Stimulated activated CD4-positive, alpha-beta T cell treated with anti-CD3 and anti-CD28 coated beads, Interleukin-1b, Interleukin-23, amount 100 ng/mL, for 24 hours (primary cell): Measurements from ENCODE around the gene CH25H.
"Not testable (repeated sequence)": the region's sequence is repeated elsewhere in the genome, so short reads cannot be mapped to it uniquely, and the experiment has no call there.

ENCODE experiments used
- DNase-seq, 4 experiments: peaks; one replicate each; pipeline ENCODE4 v3.0.0-alpha.2; 2020; ENCODE audit warnings: low read depth in 4 of 4, low spot score in 1 of 4

Gene CH25H

DNA sequence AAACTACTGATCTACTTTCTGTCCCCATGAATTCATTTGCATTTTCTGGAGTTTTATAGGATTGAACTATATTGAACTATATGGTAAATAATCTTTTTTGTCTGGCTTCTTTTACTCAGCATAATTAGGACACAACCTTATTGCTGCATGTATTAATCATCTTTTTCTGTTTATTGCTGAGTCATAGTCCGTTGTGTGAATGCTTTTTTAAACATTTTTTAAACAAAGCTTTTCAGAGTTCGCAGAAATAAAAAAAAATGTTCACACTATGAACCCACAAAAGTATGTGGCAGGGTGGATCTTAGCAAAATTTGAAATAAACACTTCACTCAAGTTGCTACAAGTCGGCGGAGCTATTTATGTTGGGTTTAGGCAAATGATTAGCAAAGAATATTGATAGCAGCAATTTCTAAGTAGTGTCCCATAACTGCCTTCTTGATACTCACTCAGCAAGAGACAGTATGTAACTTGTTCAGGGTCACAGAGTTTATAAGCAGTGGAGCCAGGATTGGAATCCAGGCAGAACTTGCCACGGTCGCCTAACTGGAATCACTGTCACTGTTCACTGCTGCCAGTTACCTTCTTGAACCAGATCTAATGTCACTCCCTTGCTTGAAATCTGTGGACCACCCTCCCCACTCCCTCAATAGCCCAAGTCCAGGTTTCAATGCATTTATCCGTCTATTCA lies 5.6 kb downstream of the CH25H start:
- no peak for DNase-seq

DNA sequence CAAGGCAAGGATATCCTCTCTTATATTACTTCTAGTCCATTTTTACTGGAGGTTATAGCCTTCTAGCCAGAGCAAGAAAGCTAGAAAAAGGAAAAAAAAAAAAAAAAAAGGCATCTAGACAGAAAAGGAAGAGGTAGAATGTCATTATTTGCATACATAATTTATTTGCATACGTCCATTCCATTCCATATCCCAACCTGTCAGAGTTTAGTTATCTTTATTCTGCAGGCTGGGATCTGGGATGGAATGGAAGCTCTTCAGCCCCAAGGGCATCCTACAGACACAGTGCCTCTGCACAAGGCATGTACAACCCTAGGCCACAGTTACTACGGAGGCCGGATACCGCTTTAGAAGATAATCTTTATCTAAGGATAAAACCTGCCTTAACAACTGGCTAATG lies 9.6 kb downstream of the CH25H start:
- no peak for DNase-seq

DNA sequence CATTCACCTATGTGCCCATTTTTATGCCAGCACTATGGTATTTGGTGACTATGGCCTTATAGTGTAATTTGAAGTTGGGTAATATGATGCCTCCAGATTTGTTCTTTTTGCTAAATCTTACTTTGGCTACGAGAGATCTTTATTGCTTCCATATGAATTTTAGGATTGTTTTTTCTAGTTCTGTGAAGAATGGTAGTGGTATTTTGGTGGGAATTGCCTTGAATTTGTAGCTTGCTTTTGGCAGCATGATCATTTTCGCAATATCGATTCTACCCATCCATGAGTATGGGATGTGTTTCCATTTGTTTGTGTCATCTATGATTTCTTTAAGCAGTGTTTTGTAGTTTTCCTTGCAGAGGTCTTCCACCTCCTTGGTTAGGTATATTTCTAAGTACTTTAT lies 15.8 kb downstream of the CH25H start:
- DNase-seq, result not testable (repeated sequence)

DNA sequence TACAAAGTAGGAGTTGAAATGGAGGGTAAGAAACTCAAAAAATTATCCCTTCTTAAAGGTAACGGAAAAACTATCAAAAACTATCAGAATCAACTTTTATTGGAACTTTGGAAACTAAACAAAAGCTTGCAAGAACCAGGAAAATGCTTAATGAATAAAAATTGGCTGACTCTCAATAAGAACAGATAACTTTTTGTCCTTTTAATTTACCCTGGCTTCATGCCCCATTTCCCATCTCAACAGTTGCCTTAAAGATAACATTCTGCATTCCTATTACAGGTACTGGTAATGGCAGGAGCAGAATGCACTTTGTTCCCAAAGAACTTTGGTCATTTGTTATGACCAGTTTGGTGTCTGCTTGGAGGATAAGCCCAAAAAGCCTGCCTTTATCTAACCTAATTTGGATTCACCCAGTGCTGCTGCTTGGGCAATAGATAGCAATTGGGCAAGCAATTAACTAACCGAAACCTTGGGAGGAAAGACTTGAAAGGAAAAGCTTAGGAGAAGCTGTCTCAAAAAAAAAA lies 17.8 kb downstream of the CH25H start:
- DNase-seq, result no peak

DNA sequence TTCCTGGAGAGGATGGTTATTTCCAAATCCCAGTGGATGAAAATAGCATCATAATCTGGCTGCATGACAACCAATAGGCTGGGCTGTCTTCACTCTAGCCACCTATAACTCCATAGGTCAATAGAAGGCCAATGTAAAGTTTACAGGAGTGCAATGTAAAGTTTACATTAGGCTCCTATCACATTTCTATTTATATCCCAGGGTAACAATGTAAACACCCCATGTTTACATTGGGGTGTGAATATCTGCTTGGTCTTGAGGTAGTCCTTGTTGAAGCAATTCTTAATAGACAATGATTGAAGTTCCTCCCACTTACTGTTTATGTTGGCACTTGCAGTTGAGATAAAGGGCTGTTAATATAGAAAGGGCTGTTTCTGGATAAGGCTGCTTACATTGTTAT lies 21.5 kb downstream of the CH25H start:
- DNase-seq, result no peak

DNA sequence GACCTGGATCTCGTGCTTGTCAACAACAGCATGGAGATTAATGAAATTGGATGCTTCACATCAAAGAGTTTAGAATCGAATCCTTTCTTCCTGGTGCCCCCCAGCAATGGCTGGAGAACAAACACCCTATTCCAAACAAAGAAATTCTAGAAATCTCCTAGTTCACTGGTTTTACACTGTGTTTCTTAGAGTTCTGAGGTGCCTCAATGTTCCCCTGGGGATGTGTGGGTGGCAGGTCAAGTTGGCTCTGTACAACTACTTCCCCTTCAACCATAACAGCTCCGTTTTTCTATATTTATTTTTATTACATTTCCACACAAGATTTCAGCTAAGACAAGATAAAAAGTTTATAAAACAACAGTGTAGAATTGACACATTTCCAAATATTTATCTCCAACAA lies 22.5 kb downstream of the CH25H start:
- DNase-seq, result no peak

DNA sequence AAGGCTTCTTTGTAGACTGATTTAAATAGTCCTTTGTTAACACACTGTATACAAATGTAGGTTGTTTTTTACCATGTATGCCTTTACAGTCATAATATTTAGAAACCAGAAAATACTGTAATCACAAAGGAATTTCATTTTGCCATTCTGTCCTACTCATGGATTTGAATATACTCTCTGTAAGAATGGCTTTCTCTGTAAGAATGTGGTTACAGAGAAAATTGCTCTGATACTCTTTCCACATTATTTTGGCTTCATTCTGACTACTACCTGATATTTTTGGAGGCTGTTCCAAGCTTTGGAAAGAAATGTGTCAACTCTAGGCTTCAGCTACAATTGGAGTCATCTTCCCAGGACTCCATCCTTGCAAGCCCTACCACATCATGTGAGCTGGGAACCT lies 23.5 kb downstream of the CH25H start:
- DNase-seq, result no peak

DNA sequence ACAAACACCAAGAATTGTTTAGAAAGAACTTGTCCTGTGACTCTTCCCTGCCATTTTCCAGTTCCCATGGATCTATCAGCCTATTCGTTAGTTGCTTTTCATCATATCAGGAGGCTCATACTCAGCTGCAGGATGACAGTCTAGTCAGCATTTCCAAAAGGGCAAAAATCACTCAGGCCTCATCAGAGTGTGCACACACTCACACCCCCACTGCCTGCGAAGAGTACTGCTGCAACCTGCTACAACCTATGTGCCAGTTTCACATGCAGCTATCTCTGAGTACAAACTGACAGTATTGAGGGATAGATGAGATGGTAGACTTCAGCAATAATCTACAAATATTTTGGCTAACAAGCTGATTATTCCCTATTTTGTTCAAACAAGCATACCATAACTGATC lies 24.2 kb downstream of the CH25H start:
- no peak for DNase-seq

DNA sequence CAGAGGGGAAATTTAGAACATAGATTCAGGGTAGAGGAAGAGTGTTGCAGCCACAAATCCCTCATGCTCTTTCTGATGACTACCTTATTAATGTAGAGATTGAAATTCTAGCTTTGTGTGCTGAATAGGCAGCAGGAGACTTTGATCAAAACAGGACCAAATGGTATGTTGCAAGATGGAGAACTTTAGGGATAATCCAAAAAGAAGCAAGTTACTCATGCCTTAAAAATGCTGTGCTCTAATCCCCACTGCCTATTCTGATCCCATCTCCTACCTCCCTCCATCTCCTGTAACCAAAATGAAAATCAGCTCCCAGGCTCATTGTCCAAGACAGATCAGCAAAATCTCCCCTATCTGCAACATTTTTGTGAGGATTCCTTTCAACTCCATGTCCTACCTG lies 31.3 kb downstream of the CH25H start:
- DNase-seq, result no peak

DNA sequence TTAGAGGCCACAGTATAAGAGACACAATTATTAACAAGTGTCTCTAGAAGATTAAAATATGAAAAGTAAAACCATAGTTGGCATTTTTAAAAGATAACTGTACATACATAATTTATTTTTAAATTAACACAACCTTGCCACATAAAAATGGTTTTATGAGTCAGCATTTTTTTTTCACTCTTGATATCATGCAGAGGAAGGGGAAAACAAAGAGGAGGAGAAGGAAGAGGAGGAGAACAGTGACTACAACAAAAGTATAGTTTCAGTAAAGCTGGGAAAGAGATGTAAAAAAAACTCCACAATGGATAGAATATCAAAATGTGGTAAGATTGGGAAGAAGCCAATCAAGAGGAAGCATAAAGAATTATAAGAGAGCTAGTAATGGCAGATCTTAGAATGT lies 34.0 kb downstream of the CH25H start:
- no peak for DNase-seq

DNA sequence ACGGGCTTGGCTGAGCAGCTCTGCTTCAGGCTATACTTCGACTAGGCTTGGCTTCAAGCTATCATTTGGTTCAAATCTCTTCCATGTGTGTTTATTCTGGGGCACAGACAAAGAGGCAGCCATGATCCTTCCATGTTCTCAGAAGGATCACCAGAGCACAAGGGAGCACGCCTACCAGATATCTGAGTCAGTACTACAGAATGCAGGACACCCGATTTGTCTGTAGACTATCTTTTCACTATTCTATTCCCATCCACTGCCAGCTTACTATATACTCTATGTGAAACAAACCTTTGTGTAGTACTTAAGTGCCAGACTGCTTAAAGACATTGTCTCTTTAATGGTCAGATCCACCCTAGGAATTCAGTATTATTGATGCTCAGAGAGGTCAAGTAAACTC lies 35.1 kb downstream of the CH25H start:
- DNase-seq, result no peak

DNA sequence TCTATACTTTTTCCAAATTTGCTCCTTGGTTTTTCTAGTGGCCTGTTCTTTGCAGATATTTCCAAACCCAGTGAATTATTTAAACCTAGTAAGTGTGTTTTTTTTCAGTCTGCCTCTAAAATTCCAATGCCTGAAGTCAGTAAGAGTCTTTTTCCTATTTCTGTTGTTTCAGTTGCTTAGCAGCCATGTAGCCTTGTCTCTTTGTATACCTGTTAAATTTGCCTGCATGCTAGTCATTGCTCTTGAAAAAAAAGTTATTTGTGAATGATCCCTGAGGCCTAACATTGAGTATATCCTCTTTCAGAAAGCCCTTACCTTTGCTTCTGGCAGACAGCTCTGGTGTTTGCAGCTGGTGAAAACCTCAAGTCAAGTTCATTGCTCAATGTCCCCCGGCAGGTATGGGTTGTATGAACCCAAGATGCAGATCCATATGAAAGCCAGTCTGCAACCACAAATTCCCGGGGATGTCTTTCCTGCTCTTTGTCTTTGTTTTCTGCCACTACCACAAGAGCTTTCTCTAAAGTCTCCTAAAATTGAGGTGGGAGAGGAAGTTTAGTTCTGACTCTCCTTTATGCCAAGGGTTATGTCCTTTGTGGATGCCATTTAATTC lies 35.7 kb downstream of the CH25H start:
- DNase-seq, result no peak

DNA sequence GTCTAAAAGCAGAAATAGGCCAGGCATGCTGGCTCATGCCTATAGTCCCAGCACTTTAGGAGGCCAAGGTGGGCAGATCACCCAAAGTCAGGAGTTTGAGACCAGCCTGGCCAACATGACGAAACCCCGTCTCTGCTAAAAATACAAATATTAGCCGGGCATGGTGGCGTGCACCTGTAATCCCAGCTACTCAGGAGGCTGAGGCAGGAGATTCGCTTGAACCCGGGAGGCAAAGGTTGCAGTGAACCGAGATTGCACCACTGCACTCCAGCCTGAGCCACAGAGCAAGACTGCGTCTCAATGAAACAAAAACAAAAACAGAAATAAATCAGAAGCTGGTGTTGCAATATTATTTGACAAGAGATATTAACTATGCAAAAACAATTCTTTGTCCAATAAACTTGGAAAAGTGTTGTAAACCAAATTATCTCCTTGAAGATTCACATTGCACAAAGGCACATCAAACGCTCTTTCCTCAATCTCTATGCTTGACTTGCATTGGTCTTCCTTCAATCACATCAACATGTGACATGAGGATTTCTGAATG lies 38.7 kb downstream of the CH25H start:
- not testable (repeated sequence) for DNase-seq

DNA sequence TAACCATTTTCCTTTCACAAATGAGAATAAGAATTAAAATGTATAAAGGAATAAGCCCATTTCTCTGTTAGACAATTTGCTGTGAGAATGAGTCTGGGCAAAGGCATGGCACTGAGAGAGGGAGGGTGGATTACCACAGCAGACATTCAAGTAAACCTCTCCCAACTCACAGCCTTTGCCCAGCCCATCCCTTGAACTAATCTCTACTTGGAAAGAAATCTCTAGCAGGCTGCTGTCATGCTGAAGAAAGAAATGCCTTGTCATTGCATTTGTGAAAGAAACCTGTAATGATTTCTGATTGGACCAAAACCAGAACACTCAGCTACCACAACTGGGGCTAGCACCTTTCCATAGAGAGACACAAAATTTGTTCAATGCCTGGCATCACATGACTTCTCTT lies 39.2 kb downstream of the CH25H start:
- DNase-seq, result no peak

DNA sequence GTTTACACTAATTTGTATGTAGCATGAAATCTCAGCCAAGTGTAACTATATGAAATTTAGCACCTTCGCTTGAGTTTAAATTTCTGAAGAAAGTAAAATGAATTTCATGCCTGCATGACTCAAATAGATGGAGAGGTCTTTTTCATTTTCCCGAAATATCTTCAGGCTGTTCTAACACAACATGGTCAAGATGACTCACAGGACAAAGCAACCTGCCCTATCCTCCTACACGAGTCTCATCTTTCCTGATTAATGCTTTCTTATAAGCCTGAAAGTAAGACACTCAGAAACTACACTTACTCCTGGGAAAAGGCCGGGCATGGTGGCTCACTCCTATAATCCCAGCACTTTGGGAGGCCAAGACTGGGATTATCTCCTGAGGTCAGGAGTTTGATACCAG lies 41.2 kb downstream of the CH25H start:
- DNase-seq, result no peak

DNA sequence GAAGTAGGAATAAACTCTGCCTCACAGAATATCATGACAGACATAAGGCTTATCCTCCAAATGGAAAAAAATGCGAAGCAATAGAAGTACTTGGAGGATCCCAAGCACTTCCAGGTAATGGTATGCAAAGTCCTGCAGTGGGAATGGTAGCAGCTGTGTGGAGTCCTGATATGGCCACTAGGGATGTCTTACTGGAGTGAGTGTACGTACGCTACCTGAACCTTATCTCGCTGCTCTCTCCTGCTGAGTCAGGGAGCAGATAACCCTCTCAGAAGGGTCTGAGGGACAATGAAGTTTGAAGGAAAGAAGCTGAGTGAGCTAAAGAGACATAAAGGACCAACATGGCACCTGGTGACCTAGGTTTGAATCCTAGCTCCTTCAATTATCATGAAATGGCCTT lies 42.2 kb downstream of the CH25H start:
- DNase-seq, result no peak

DNA sequence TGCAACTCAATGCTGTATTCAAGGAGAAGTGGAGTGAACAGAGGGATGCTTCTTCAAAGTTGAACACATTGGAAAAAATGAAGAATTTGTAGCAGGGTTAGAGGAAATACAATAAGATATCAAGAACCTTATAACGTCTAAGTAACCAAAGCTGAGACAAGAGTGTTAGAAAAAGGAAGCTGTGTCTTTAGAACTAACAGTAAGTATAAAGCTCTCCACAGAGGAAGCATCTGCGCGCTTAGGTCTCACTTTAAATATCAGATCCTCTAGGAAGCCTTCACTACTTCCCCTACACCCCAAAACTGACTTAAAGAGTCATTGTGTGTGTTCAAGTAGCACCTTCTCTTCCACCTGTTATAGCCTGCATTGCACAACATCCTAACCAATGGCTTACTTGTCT lies 43.0 kb downstream of the CH25H start:
- DNase-seq, result no peak

DNA sequence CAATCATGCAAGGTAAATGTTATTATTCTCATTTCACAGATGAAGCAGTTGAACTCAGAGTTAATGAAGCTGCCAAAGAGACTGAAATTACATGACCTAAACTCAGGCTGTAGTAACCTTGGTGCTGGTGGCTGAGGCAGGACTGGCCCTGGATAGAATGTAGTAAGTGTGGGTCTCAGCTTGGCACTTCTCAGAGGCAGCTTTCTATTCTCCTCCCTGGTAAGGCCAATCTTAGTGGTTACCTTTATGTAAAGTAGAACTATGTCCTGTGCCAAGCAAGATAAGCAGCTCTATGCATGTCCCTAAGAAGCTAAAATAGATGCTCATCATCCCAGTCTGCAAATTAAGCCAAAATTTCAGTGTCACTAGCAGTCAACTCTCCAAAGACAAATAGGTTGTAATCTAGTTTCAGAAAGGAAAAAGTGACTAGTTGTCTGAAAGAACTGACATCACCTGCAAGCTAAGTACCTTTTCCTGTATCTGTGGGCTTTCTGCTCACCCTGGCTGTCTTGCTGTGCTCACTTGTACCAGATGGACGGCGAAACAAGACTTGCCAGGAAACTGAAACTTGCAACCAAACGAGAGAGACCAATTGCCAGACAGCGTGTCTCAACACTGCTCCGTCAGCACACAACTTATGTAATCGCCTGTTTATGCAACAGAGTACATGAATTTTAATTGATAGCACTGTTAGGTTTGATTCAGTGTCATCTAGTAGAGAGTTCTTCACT lies 43.7 kb downstream of the CH25H start:
- DNase-seq, result peak; percentile 8 to 45 (median 25)

DNA sequence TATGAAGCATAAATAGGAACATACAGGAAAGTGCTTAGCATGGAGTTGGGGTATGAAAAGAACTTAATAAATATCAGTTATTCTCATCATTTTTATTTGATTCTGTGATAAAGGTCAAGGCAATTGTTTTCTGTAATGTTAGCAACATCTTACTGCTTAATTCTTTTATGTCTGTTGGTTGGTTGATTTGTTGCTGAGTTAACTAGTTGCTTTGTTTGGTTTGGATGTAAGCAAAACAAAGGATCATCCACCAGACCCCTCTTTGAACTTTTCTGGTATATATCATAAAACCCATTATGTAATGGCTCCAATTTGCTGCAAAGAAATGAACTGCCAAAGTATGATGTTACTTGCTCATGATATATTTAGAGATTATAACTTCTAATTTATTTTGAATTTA lies 44.5 kb downstream of the CH25H start:
- no peak for DNase-seq

DNA sequence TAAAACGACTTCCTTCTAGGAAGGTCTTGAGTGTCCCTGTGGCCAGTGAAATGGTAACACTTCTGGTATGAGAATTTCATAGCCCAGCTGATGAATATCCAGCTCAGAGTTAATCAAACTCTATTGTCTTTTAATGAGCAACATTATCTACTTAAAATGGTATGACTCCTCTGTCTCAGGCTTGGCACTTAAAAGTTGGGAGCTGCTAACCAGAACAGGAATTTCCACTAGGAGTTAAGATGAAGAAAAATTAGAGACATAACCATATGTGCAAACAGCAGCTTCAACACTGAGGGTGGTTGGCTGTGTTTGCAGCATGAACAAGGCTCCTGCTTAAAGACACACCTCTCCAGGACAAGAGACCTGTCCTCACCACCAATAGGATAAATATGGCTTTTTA lies 46.8 kb downstream of the CH25H start:
- DNase-seq, result no peak

DNA sequence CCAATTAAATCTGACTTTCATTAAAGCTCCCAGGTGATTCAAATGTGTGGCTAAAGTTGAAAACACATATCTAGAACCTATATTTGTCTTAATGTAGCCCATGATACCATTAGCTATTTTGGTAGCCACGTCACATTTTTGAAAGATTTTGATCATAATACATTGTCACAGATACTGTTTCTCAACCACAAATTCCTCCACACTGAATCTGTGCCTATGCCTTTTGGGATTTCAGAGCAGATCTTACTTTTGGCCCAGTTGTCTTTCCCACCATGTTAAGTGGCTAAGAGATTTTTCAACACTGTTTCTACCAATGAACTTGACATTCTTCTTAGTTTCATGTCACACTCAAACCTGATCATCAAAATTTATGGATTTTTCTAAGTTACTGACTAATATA lies 47.4 kb downstream of the CH25H start:
- DNase-seq, result no peak

DNA sequence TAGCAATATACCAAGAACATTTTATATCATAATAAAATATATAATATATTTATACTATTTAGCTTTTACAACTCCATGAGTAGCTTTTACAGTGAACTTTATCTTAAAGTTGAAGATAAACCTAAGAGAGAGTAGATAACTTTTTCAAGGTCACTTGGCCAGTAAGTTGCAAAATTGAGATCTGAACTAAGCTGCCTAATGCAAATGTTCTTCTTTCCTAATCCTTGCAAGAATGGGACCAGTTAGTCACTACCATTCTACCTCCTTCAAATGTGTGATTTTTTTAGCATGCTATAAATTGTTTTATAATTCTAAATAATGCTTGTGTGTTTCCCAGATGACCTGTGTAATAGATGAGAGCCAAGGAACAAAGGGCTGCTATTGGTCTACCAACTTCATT lies 47.8 kb downstream of the CH25H start:
- no peak for DNase-seq
